Skin epidermis (tissue), 12 donors: ENCODE data around the gene CEP112.

Source experiments
- H3K27ac ChIP-seq, 21 experiments: fragments of 200-600 bp; sonication (generic) in 11 of 21; one replicate each; pipeline ENCODE4 v1.5.0; 2020; ENCODE audit warnings: mild to moderate bottlenecking in 3 of 21, inconsistent platforms in 2 of 21, moderate library complexity in 2 of 21
- H3K4me3 ChIP-seq, 7 experiments: fragments of 200-600 bp; sonication (generic) in 2 of 7; one replicate each; pipeline ENCODE4 v1.5.0; 2020; ENCODE audit warnings: inconsistent platforms in 2 of 7, mild to moderate bottlenecking in 2 of 7, moderate library complexity in 1 of 7

CEP112 gene

GRCh38 chr17:66191593-66192377 is at the start of gene CEP112:
Gene CEP112, minus strand, starts transcription at chr17:66192133.
- peak within 1 kb of the TSS; percentile 44 to 78 (median 68) for H3K4me3 ChIP-seq
- H3K27ac ChIP-seq: peak within 1 kb of the TSS in 20 of 21 experiments; percentile 4 to 90 (median 78)

- H3K27ac ChIP-seq: no peak overlapping the region
- H3K4me3 ChIP-seq: no peak overlapping the region
Measured at GRCh38 chr17:66240630-66241029, 48.7 kb upstream of the CEP112 start.

GRCh38 chr17:66240013-66240412 is 48.1 kb upstream of the CEP112 start:
- Histone ChIP-seq H3K4me3 (no peak overlapping the region), H3K27ac (no peak overlapping the region)

- no peak overlapping the region for H3K27ac ChIP-seq
- no peak overlapping the region for H3K4me3 ChIP-seq
Measured at GRCh38 chr17:66235377-66235994, 43.6 kb upstream of the CEP112 start.

- no peak overlapping the region for H3K27ac ChIP-seq
Measured at GRCh38 chr17:66234611-66235010, 42.7 kb upstream of the CEP112 start.

GRCh38 chr17:66233023-66233753 is 41.3 kb upstream of the CEP112 start:
- no peak overlapping the region for H3K27ac ChIP-seq
- H3K4me3 ChIP-seq: no peak overlapping the region

More at GRCh38 chr17:66234611-66235010, 42.7 kb upstream of the CEP112 start:
- H3K4me3 ChIP-seq: no peak overlapping the region

GRCh38 chr17:66230922-66231591 is 39.1 kb upstream of the CEP112 start:
- H3K27ac ChIP-seq: no peak overlapping the region
- no peak overlapping the region for H3K4me3 ChIP-seq

DNA sequence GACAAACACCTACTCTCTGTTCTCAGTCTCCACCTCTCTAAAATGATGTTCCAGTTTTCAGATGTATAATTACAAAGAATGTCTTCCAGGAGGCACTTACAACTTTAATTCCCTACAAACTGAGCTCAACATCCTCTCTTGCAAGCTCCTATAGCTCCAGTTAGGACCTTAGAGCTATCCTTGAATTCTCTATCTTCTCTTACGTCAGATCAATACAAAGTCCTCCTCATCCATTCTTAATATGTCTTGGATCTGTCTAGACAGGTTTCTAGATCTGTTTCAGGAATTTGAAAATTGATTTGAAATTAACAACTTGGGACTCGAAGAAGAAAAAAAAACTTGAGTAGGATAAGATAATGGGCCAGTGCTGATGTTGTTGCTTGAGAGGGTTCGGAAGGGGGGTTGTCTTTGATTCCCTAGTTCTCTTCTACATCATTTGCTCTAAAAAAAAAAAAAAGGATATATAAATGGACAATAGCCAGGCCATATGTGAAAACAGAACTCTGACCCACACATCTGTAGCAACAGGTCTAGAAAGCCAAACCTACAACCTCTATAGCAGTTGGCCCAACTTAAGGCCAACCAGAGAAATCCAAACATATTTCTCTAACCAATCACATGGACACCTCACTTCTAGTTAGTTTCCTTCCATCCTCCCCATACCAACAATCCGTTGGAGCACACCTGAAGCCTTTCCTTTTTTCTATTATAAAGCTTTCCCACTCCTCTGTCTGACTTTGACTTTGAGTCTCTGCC is 38.0 kb upstream of the CEP112 start:
- Histone ChIP-seq H3K4me3 (no peak overlapping the region), H3K27ac (no peak overlapping the region)

DNA sequence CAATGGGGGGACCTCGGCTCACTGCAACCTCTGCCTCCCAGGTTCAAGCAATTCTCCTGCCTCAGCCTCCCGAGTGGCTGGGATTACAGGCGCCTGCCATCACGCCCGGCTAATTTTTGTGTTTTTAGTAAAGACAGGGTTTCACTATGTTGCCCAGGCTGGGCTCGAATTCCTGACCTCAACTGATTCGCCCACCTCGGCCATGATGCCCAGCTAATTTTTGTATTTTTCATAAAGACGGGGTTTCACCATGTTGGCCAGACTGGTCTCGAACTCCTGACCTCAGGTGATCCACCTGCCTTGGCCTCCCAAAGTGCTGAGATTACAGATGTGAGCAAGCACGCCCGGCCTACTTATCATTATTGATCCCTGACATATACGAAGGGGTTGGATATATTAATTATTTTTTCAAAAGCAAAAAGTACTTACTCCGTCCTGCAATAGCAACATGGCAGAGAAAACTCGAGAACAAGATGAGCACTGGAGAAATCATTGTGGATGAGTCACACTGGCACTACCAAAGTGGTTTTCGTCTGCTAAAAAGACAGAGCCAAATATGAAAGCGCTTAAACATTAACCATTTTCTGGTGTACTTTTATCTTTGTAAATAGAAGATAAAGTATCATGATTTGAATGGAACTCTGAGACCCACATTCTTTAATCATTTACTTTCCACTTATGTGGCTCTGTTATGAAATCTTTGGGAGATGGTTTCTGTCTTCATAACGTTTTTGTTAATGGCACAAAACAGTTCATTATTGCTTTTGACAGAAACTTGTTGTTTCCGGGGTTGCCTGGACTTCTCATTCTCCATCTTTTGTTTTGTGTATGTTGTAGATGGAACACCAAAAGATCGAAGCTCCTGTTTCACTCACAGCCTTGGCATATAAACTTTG is 37.2 kb upstream of the CEP112 start, which contains the start of gene APOH:
Gene APOH (minus strand): TSS at position 529 of the 896 bp plus-strand sequence. CDS start 36 bp downstream, at position 493.
- no peak within 1 kb of the TSS for H3K27ac ChIP-seq
- H3K4me3 ChIP-seq: no peak within 1 kb of the TSS

DNA sequence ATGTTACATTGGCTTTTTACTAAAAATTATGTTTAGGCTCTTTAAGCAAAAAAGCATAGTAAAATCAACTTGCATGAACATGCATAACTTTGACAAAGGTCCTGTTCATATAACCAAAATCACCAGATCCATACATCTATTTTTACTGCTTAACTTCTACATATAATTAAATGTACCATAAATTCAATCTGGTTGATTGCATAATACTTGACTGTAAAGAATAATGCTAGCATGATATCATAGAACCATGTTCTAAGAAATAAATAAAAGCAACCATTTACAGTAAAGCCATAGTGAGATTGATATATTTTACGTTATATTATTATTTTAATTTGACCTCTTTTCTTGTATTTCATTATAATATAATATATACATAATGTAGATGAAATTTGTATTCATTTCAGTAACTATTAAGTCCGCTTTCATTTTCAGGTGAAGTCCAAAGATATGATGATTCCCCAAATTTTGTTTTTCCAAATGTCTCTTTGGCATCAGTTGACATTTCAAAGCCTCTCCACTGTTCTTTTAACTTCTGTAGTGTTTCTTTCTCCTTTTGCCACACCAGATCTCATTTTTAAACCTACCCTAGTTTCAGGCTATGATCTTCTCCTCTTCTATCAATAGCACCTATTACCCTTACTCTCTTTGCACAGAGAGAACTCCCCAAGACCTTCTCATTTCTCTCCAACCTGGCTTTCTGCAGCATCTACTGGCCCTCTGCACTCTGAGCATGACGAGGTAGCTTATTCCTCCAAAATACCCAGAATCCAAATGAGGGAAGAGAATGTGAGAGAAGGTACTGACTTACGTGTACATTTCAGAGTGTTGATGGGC is 35.5 kb upstream of the CEP112 start:
- H3K4me3 ChIP-seq: no peak overlapping the region
- no peak overlapping the region for H3K27ac ChIP-seq

DNA sequence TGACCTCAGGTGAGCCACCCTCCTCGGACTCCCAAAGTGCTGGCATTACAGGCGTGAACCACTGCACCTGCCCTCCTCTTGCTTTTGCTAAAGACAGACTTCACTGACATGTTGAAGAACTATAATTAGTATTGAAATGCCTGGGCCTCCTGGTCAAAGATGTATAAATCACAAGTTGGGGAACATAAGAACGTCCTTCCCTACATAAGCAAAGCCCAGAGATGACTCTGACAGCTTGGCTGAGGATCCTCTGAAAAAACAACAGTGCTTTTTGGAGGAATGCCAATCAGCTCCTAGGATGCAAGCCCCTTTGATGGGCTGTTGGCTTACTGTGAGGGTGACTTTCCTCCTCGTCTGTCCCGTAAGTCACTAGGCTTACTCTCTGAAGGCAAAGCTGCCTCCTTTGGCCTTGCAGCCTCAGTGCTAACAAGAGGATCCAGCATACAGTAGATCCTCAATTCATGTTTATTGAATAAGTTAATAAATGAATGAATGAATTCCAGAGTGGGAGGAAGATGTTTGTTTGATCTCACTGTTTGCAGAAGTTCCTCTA is 30.9 kb upstream of the CEP112 start:
- no peak overlapping the region for H3K4me3 ChIP-seq
- no peak overlapping the region for H3K27ac ChIP-seq

- no peak overlapping the region for H3K27ac ChIP-seq
- no peak overlapping the region for H3K4me3 ChIP-seq
Measured at GRCh38 chr17:66221755-66222530, 30.0 kb upstream of the CEP112 start.

DNA sequence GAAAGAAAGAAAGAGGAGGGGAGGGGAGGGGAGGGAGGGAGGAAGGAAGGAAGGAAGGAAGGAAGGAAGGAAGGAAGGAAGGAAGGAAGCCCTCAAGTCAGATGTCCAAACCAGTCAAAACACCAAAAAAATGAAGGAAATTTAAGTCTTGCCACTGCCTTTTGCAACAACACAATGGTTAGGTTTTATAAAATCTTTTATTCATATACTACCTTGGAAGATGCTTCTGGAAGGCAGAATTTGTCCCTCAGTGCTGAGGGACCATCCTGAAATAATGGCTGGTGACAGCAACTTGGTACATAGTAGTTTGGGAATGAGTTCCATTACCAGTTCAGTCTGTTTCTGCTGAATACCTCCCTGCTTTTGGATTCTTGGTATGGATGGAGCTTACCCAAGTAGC is 29.4 kb upstream of the CEP112 start:
- H3K4me3 ChIP-seq: no peak overlapping the region
- H3K27ac ChIP-seq: no peak overlapping the region

DNA sequence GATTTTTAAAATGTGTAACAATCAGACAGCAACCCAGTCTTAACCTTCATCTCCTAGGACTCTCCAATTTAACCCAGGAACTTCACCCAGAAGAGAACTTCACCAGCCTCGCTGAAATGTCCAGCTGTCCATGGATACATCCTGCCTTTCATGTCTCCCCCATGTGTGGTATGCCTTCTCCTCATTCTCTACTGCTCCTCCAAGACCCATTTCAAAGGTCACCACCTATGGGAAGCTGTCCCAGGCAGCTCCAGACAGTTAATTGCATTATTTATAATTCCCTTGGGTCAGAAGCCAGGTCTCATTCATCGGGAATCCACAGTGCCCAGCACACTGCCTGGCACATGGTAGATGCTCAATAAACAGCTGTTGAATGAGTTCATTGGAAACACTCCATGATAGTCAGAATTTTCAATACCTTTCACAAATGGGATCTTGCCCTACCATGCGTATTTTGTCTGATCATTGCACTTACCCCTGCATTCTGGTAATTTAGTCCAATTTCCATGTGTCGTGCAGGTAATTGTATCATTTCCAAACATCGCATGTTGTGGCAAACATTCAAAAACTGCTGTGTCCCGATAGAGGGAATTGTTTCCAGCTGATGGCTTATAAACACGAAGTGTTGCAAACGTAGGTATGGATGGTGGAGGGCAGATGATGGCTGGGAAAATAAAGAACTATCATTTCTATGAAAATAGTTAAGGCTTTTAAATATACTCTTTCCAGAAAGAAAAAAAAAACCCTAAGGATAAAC is 28.3 kb upstream of the CEP112 start:
- Histone ChIP-seq H3K27ac (no peak overlapping the region), H3K4me3 (no peak overlapping the region)

GRCh38 chr17:66215529-66215911 is 23.6 kb upstream of the CEP112 start:
- Histone ChIP-seq H3K27ac (no peak overlapping the region), H3K4me3 (no peak overlapping the region)
